ENCODE results near the gene RUBCN.
"Not testable (repeated sequence)": the region's sequence is repeated elsewhere in the genome, so short reads cannot be mapped to it uniquely, and the experiment has no call there.

The RUBCN gene

DNA sequence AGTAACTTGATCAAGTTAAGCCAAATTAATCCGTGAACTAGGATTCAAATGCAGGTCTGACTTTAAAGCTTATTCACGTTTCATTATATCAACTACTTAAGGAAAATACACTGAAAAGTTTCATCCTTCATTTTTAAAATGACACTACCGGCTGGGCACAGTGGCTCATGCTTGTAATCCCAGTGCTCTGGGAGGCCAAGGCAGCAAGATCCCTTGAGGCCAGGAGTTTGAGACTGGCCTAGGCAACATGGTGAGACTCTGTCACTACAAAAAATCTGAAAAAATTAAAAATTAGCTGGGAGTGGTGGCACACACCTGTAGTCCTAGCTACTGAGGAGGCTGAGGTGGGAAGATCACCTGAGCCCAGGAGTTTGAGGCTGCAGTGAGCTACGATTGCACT, 3.7 kb downstream of the RUBCN start:
- DNase-seq, result no peak

DNA sequence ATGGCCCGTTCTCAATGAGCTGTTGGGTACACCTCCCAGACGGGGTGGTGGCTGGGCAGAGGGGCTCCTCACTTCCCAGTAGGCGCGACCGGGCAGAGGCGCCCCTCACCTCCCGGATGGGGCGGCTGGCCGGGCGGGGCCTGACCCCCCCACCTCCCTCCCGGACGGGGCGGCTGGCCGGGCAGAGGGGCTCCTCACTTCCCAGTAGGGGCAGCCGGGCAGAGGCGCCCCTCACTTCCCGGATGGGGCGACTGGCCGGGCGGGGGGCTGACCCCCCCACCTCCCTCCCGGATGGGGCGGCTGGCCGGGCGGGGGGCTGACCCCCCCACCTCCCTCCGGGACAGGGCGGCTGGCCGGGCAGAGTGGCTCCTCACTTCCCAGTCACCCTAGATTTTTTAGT, 5.2 kb downstream of the RUBCN start:
- DNase-seq, result not testable (repeated sequence)

DNA sequence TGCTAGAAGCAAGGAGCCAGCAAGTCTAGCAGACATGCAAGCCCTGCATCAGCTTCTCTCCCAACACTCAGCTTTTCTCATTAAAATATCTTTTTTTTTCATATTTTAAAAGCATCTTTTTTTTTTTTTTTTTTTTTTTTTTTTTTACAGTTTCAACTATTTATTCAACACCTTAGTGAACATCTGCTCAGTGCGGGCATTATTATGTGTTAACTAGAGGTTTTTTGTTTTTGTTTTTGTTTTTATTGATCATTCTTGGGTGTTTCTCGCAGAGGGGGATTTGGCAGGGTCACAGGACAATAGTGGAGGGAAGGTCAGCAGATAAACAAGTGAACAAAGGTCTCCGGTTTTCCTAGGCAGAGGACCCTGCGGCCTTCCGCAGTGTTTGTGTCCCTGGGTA, 5.9 kb downstream of the RUBCN start:
- not testable (repeated sequence) for DNase-seq

DNA sequence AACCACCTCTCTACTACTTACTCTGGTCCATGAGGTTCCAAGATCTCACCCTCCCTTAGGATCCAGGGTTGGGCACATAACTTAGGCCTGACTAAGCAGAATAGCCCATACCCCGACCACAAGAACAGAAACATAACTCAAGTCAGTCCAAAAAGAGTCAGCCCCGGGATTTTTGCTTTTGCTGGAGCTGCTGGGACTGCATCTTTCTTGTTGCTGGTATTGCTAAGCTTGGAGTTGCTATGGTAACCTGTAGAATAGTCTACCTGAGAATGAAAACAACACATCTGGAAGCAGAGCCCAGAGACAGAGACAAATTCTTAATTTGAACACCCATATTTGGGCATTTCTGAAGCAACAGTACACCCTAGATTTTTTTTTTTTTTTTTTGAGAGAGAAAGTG, 6.5 kb downstream of the RUBCN start:
- no peak for DNase-seq

DNA sequence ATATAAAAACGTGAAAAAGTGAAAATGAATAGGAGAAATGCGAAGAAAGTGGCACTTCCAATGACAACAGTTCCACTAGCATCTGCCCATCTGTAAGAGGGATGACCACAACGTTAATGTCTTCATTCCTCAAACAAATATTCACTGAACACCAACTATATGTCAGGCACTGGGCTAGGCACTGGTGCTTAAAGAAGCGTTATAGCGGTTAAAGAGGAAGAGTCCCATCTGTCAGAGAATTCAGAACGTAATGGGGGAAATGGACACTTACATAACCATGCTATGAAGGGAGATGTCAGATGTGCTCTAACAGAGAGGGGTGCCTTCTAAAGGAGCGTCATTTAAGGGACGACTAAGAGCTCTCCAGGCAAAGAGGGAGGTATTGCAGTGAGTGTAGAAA, 8.2 kb downstream of the RUBCN start:
- no peak for DNase-seq

DNA sequence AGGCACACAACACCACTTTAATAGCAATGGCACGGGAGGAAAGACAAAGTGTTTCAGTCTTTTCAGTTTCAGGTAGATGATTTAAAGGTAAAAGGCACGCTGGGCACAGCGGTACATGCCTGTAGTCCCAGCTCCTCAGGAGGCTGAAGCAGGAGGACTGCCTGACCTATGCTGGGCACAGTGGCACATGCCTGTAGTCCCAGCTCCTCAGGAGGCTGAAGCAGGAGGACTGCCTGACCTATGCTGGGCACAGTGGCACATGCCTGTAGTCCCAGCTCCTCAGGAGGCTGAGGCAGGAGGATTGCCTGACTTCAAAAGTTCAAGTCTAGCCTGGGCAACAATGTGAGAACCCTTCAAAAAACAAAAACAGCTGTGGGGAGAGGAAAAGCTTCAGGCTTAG, 8.8 kb downstream of the RUBCN start:
- not testable (repeated sequence) for DNase-seq

DNA sequence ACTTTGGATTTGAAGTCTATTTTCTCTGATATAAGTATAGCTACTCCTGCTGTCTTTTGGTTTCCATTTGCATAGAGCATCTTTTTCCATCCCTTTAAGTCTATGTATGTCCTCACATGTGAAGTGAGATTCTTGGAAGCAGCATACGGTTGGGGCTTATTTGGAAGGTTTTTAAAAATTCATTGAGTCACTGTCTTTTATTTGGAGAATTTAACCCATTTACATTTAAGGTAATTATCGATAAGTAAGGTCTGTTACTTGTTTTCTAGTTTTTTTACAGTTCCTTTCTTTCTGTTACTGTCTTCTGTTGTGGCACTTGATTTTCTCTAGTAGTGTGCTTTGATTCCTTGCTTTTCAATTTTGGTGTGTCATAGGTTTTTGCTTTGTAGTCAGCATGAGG, 14.0 kb downstream of the RUBCN start:
- no peak for DNase-seq

DNA sequence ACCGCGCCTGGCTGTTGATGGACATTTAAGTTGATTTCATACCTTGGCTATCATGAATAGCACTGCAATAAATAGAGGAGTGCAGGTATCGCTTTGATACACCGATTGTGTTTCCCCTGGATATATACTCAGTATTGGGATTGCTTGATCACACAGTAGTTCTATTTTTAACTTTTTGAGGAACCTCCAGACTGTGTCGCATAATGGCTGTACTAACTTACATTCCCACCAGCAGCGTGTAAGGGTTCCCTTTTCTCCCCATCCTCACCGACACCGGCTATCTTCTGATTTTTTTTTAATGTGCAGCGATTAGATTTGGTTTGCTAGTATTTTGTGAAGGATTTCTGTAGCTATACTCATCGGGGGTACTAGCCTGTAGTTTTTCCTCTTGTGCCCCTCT, 16.0 kb downstream of the RUBCN start:
- no peak for DNase-seq

DNA sequence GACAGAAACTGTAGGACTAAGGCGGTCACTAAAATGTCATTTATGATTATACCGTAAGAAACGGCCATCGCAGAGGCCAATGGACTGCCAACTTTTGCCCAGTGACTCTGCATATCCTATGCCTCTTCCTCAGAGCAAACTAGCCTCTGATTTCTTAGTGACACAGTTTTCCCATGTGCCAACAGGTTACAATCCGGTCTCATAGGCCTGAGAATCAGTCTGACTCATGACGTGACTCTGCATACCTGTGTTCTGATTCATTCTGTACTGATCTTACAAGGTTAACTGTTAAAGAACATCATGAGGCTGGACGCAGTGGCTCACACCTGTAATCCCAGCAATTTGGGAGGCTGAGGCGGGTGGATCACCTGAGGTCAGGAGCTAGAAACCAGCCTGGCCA, 17.8 kb downstream of the RUBCN start:
- DNase-seq, result no peak

DNA sequence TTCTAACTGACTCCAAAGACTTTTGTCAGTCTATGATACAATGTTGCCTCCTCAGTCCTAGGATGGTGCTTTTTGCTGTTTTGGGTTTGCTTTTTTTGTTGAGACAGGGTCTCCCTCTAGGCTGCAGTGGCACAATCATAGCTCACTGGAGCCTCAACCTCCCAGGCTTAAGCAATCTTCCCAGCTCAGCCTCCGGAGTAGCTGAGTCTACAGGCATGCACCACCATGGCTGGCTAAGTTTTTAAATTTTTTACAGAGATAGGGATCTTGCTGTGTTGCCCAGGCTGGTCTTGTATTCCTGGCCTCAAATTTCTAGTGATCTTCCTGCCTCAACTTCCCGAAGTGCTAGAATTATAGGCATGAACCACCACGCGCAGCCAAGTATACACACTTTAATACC, 22.5 kb downstream of the RUBCN start:
- no peak for DNase-seq

DNA sequence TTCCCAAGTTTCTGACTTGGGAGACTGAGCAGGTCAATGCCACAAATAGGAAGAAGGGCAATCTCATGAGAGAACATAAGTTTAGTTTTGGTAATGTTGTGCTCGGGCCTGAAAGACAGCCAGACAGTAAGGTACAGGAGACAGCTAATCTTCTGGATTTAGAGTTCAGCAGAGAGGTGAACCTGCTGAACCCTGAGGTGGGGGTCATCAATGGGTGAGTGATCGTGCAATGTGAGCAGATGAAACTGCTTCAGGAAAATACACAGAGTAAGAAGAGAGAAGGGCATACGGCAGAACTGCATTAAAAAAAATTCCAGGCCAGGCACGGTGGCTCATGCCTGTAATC, 23.3 kb downstream of the RUBCN start:
- no peak for DNase-seq

DNA sequence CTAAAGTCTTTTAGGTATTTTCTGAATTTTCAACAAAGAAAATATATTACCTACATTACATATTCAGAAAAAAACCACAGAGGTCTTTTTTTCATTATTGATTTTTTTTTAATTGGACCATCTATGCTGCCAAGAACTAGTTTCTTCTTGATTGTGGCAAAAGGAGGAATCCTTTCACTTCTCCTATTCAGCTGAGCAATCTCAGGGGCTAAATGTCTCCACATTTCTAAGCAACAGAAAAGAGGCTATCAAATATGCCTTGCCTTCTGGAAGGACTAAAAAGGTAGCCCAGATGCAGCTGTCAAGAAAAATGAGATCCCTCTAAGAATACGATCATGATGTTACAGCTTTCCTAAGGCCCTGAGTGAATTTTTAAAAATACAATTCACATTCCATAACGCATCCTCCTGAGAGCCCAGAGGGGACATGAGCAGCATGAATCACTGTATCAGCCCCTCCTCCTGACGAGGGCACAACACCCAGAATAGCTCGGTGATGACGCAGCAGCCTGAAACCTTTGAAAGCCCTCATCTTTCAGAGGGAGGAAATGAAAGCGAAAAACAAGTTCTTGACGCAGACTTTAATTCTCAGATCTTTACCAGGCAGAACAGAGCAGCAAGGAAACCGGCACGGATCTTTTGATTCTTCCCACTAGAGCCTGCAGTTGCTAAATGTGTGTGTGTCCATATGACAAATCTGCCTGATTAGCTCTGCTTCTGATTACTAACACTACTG, 24.6 kb downstream of the RUBCN start:
- DNase-seq, result peak; percentile 71

DNA sequence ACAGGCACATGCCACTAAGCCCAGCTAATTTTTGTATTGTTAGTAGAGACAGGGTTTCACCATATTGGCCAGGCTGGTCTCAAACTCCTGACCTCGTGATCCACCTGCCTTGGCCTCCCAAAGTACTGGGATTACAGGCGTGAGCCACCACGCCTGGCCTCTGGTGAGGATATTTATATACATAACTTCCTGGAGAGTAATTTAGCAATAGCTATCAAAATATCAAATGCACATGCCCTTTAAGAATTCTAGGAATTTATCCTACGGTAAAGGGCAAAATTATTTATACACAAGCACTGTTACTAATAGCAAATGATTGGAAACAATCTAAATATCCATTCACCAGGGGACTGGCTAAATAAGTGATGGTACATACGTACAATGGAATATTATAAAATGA, 25.7 kb downstream of the RUBCN start:
- not testable (repeated sequence) for DNase-seq

DNA sequence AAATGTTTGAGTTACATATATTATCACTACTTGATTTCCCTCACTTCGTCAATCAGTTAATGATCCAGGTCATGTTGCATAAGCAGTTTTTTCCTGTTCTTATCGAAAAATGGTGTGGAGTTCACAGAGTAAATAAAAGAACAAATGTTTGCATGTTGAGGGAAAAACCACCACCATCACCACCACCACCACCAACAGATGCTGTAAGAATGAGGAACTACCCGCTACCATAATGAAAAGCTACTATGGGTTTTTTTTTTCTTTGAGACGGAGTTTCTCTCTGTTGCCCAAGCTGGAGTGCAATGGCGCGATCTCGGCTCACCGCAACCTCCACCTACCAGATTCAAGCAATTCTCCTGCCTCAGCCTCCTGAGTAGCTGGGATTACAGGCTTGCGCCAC, 27.6 kb downstream of the RUBCN start:
- DNase-seq, result peak; percentile 25

DNA sequence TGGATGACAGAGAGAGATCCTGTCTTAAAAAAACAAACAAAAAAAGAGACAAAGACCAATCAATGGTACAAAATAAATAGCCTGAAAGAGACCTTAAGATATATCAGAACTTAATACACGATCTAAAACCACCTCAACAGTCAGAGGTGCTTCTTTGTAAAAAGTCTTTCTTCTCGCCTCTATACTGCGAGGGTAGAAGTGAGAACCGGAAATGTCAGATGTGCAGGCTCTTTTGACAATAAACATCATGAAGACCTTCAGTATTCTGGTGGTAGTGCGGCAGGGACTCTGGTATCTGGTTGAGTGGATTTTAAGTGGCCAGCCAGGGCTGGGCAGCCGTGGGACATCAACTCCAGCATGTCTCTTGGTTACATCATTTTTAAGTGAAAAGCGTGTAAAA, 30.0 kb downstream of the RUBCN start:
- DNase-seq, result no peak

DNA sequence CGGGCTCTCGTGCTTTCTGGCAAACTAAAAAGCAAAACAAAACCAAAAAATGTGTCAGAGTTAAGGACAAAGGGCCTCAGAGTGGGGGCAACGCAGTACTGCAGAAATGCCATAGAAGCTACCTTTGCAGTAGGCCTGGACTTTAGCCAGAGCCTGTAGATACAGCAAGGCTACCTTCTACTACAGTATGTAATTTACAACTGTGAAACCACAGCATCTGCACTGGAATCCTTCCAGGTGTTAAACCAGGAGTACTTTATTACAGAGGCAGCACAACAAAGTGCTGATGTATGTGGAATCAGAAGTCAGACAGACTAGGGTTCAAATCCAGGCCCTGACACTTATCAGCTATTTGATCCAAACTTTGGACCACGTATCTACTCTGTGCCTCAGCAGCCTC, 34.9 kb downstream of the RUBCN start:
- DNase-seq, result no peak

DNA sequence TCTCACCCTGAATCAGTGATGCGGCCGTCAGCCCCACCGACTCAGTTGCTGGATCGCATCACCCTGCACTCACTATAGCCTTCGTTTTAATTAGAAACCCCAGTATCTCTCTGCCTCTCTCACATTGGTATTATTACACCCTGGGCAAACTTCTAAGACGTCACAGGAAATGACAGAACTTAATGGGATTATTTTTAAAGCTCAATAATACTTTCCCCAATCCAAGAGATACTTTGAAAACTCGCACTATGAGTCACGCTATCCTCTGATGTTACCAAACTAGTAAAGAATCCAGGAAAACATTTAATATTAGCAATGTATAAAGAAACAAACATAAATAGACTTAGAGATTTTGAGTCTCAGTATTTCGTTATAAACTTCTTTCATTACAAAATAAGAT, 36.6 kb downstream of the RUBCN start:
- no peak for DNase-seq

DNA sequence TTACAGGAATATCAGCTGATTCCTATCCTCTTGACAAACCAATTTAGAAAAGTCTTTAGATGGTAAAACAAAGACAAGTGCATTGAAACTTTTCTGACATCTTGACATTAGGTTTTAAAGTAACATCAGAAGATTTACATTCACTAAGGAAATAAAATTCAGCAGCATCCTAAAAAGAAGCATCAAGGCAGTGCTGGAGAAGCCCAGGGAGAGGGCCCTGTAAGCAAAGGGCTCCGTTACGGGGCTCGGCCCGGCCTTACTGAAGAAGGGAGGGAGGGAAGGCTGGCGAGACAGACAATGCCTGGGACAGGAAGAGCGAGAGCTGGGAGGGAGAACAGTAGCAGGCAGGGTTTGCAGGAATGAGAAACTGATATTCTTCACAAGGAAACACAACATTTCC, 39.3 kb downstream of the RUBCN start:
- no peak for DNase-seq

DNA sequence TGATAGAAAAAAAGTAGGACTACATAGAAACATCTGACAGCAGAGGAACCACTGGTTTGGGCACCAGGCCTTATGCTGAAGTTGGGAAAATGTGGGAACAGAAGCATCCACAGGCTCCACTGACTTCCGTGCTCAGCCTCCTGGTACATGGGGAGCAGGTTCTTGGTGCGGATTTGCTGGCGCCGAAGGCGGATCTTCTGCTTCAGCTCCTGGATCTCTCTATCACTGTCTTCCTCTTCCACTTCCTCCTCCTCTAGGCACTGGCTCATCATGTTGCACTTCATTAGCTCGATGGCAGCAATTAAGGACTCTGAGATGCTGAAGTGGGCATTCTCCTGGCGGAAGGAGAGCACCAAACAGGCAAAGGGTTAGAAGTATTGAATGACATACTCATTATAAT, 42.5 kb downstream of the RUBCN start:
- DNase-seq, result no peak

DNA sequence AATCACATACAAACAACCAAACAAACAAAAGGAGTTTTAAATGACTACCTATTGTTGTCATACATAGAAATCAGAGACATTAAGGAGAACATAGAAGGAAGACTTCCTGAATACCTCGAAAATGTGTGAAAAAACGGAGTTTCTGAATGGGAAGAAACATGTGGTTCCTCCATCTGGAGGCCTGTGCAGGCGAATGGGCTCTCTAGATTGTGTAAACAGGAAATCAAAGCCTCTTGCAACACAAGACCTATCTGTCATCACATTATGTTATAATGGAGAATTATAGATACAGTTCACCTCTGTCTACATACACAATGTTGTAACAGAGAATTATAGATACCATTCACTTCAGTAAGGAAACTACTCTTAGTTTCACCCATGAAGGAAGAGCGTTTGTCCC, 44.1 kb downstream of the RUBCN start:
- DNase-seq, result no peak

DNA sequence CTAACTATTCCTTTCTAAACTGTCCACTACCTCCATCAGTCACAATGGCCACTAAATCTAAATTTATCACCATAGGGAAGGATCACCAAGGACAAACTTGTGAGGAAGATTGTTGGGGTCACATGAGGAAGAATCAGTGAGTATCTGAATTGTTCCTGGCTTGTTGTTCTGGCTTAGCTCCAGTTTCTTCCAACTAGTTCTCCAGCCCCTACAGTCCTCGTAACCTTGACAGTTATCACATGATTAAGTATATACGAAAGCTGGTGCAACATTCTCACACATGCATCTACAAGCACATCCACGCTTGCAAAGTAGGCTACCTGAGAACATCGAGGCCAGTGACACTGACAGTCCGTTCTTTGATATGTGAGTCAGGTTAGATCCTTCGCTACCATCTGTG, 46.0 kb downstream of the RUBCN start:
- no peak for DNase-seq

DNA sequence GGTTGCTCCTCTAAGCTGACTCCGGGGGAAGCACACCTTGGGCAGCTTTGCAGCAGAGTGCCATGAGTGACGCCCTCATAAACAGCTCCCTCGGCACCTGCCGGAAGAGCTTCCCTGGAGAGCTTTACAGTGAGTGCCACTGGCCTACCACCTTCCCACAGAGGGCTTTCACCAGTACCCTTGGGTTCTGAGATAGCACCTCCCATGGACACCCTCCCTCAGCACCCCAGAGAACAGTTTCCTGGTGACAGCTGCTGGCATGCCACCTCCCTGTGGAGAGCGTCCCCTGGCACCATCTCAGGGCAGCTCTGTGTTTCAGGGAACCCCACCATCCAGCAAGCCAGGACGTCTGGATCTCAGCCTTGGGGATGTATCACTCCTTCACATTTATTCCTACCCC, 49.1 kb downstream of the RUBCN start:
- DNase-seq, result no peak

DNA sequence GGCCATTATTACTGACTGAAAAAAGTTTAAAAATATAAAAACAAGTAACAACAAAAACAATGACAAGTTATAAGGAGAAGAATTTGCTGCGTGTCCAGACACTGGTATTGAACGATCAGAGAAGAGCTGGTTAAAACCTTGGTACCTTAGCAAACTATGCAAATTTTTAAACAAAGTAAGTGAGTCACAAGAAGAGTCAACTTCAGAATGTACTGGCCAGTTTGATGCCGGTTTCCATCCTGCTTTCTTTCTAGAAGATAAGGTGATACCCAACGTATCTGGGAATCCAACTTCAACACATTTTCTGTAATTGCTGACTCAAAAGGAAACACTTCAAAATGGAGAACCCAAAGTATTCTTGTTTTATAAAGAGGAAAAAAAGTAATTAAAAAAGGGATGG, 49.8 kb downstream of the RUBCN start:
- DNase-seq, result no peak

DNA sequence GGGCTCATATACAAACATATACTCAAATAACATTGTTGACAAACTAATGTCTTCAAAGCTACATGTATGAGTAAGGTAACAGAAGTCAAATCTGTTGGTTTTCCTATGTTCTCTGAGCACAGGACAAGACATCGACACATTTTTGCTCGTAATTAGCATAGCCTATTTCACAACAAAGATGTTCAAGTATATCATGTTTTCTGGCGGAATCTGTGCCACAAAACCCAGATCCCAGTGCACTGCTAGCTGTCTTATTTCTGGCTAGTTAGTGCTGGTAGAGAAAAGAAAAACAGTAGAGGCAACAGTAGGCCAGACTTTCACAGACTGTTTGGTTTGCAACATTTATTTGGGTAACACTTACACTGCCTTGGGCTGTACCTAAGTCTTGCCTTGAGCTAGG, 51.2 kb downstream of the RUBCN start:
- DNase-seq, result no peak

DNA sequence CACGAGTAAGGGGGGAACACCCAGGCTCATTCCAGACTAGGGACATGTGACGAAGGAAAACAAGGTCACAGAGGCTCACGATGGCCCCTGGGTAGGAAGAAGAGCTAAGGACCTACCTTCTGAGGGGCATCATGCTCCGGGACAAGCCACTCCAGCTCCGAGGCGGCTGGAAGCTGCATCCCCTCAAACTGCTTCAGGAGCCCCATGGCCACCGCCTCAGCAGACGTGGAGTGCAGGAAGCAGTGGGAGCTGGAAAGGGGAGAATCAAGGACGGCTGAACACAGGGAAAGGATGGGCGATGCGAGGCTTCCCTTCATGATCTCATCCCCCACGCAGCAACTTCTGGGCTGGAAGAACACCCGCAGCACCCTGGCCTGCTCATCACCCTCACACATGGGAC, 53.5 kb downstream of the RUBCN start:
- no peak for DNase-seq

DNA sequence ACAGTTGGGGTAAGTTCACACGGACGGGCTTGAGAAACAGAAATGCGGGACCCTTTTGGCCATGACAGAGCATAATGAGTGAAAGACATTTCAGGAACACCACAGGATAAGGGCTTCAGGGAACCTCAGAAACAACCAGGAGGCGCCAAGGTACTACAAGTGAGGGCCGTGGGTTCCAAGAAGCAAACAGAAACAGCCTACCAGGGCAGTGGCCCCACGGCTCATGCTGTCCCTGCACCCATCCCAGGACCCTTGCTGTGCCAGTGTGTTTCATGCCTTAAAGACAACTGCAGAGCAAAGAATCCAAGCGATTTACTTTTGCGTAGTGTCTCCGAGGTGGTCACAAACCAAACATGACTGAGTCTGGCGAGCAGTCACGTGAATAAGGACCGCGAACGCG, 54.0 kb downstream of the RUBCN start:
- no peak for DNase-seq
